B cell (primary cell): ENCODE data around the gene ADAMTS19. TPM values are rescaled to one million over a fixed set of nuclear protein-coding genes. Genes with fewer than 3 reads are reported as not detected.

Experiments
- ATAC-seq: fragments of 200-7000 bp; cut with Tn5 transposase; one replicate; pipeline ENCODE4 v1.10.0; 2021; ENCODE audit warnings: low read depth, mild to moderate bottlenecking, moderate number of reproducible peaks, moderate library complexity
- CTCF ChIA-PET: fragments of 350-600 bp; sonication (Branson Sonifier 250); formaldehyde crosslinking; loops from one replicate; lab custom pipeline; 2021; ENCODE audit warnings: antibody characterized with exemption, inconsistent platforms; lab: Charles Lee
- POLR2A ChIA-PET: fragments of 350-600 bp; sonication (Branson Sonifier 250); formaldehyde crosslinking; loops from one replicate; lab custom pipeline; 2021; ENCODE audit warnings: antibody characterized with exemption; lab: Charles Lee
- DNase-seq: peaks from one replicate; pipeline ENCODE4 v3.0.0; 2013
- H2AFZ ChIP-seq: 2 replicates; pipeline ENCODE4 v1.6.1; 2012; ENCODE audit warnings: mild to moderate bottlenecking, low read depth, low read length; ENCODE audit not compliant: insufficient read depth, poor library complexity, severe bottlenecking
- H3K27ac ChIP-seq, 2 donors: 1 replicate in 1 of 2; 2 replicates in 1 of 2; pipeline ENCODE4 v1.5.1; 2012 to 2013; ENCODE audit warnings: low read length in 2 of 2, mild to moderate bottlenecking in 2 of 2, moderate library complexity in 1 of 2
- H3K27me3 ChIP-seq, 4 experiments: fragments of 200-600 bp in 1 of 4; sonication (generic) in 1 of 4; replicated peaks in 1 of 4; 1 replicate in 2 of 4; 2 replicates in 2 of 4; pipeline versions ENCODE4 v1.6.1 to v1.7.0; 2013 to 2016; ENCODE audit warnings: low read length in 3 of 4, mild to moderate bottlenecking in 2 of 4, mixed read lengths in 1 of 4, moderate library complexity in 1 of 4; ENCODE audit not compliant: insufficient read depth in 4 of 4, control insufficient read depth in 3 of 4; ENCODE audit errors: control extremely low read depth in 1 of 4
- H3K36me3 ChIP-seq, 2 experiments: replicated peaks in 1 of 2; 1 replicate in 1 of 2; 2 replicates in 1 of 2; pipeline versions ENCODE4 v1.6.1 to v1.7.1; 2013; ENCODE audit warnings: low read length in 1 of 2; ENCODE audit not compliant: insufficient read depth in 2 of 2, control insufficient read depth in 1 of 2; ENCODE audit errors: control extremely low read depth in 1 of 2, extremely low read depth in 1 of 2
- H3K4me1 ChIP-seq, 2 donors: fragments of 200-600 bp in 1 of 2; sonication (generic) in 1 of 2; 1 replicate in 1 of 2; 2 replicates in 1 of 2; pipeline versions ENCODE4 v1.5.1 to v1.6.1; 2013 to 2017; ENCODE audit warnings: low read length in 2 of 2; ENCODE audit not compliant: control insufficient read depth in 2 of 2, insufficient read depth in 2 of 2
- H3K4me2 ChIP-seq: replicated peaks from 2 replicates; pipeline ENCODE3; 2012; ENCODE audit warnings: mild to moderate bottlenecking, low read depth, low read length; ENCODE audit not compliant: poor library complexity, severe bottlenecking
- H3K4me3 ChIP-seq, 5 experiments: fragments of 200-600 bp in 1 of 5; sonication (generic) in 1 of 5; 1 replicate in 3 of 5; 2 replicates in 2 of 5; pipeline versions ENCODE4 v1.5.1 to v1.7.0; 2011 to 2016; ENCODE audit warnings: low read length in 4 of 5, mild to moderate bottlenecking in 4 of 5, low read depth in 2 of 5, control low read depth in 1 of 5, moderate library complexity in 1 of 5; ENCODE audit not compliant: insufficient read depth in 1 of 5; ENCODE audit errors: control extremely low read depth in 1 of 5, extremely low read depth in 1 of 5
- H3K79me2 ChIP-seq: fragments of 200-600 bp; sonication (generic); one replicate; pipeline ENCODE4 v1.6.0; 2016; ENCODE audit warnings: low read length; ENCODE audit not compliant: control insufficient read depth, insufficient read depth
- H3K9ac ChIP-seq: fragments of 200-600 bp; sonication (generic); 2 replicates; pipeline ENCODE4 v1.6.1; 2017; ENCODE audit warnings: mild to moderate bottlenecking, low read length, moderate library complexity
- H3K9me3 ChIP-seq, 3 donors: one replicate each; pipeline versions ENCODE4 v1.6.1 to v1.7.1; 2013; ENCODE audit warnings: low read length in 2 of 3; ENCODE audit not compliant: control insufficient read depth in 2 of 3, insufficient read depth in 1 of 3; ENCODE audit errors: control extremely low read depth in 1 of 3
- H4K20me1 ChIP-seq: 2 replicates; pipeline ENCODE4 v1.6.0; 2012; ENCODE audit warnings: mild to moderate bottlenecking, low read length; ENCODE audit not compliant: insufficient read depth, control insufficient read depth, poor library complexity, severe bottlenecking
- H3K27ac Mint-ChIP-seq: one replicate; pipeline ENCODE4 v1.8.0; 2021; ENCODE audit warnings: mixed read lengths
- H3K27me3 Mint-ChIP-seq: one replicate; pipeline ENCODE4 v1.8.0; 2021; ENCODE audit warnings: mixed read lengths
- H3K4me1 Mint-ChIP-seq: one replicate; pipeline ENCODE4 v1.8.0; 2021; ENCODE audit warnings: mixed read lengths
- H3K4me3 Mint-ChIP-seq: one replicate; pipeline ENCODE4 v1.8.0; 2021; ENCODE audit warnings: mixed read lengths
- H3K9me3 Mint-ChIP-seq: one replicate; pipeline ENCODE4 v1.8.0; 2022; ENCODE audit warnings: mixed read lengths; ENCODE audit not compliant: insufficient read depth
- CTCF ChIP-seq: fragments of 200-600 bp; IDR thresholded peaks from one replicate; pipeline ENCODE4 v1.8.0; 2022; ENCODE audit warnings: antibody characterized with exemption, mild to moderate bottlenecking
- EZH2 ChIP-seq: IDR thresholded peaks from 2 replicates; pipeline ENCODE4 v1.6.1; 2012; ENCODE audit warnings: borderline replicate concordance, low read depth, mild to moderate bottlenecking, moderate library complexity, low read length; ENCODE audit not compliant: insufficient read depth, poor library complexity, severe bottlenecking
- WGBS: methylation state at CpG from one replicate; pipeline ENCODE4 v1.1.5; 2013; ENCODE audit warnings: missing lambda C conversion rate; ENCODE audit not compliant: insufficient coverage; 5-methylcytosine and 5-hydroxymethylcytosine counted together
- intact Hi-C: fragments of 100-400 bp; cut with micrococcal nuclease; formaldehyde crosslinking; loops from one replicate; pipeline ENCODE4 v1.10.0; 2022
- polyA plus RNA-seq: library from polyadenylated mRNA; depleted of rRNA; stranded (reverse); fragments of >200 nt; gene quantifications from 2 replicates; pipeline ENCODE4 v1.2.3, GENCODE V29; 2012
- total RNA-seq, 2 donors: library from RNA; stranded (reverse); fragments of 120-200 nt in 1 of 2; gene quantifications; 1 replicate in 1 of 2; 2 replicates in 1 of 2; pipeline versions ENCODE4 v1.2.3 to v1.2.4, GENCODE V29; 2013 to 2022

ADAMTS19 gene
- total and polyA plus RNA-seq, 2 donors (not counting 1 experiment from before 2014, with no cell fraction given) = not detected

GRCh38 chr5:129745997-129746396, 285.9 kb downstream of the ADAMTS19 start:
- H3K4me2 ChIP-seq = no peak overlapping the region
- DNase-seq (no peak), ATAC-seq (no peak)
- Mint-ChIP-seq H3K4me3 (no peak overlapping the region), H3K4me1 (no peaks in the 10 kb centered on the region), H3K9me3 (no peaks in the 10 kb centered on the region), H3K27me3 (no peaks in the 10 kb centered on the region), H3K27ac (no peak overlapping the region)
- POLR2A ChIA-PET = no interaction called here
- no peaks in the 10 kb centered on the region for H3K27me3 ChIP-seq
- no CpG with 5 or more reads among the region's 4 CpGs for WGBS
- no peaks in the 10 kb centered on the region for H3K4me1 ChIP-seq
- H3K27ac ChIP-seq = no peak overlapping the region
- no peak overlapping the region for H3K4me3 ChIP-seq
- CTCF ChIA-PET = no interaction called here
- H3K9ac ChIP-seq = no peak overlapping the region
- H3K79me2 ChIP-seq = no peaks in the 10 kb centered on the region
- H2AFZ ChIP-seq = no peak overlapping the region
- intact Hi-C loops = no loop called here
- H3K9me3 ChIP-seq = no peaks in the 10 kb centered on the region
- H4K20me1 ChIP-seq = no peaks in the 10 kb centered on the region
- TF ChIP-seq CTCF (no peak), EZH2 (no peak)
- H3K36me3 ChIP-seq = no peaks in the 10 kb centered on the region

- Mint-ChIP-seq H3K27ac (no peak overlapping the region), H3K4me3 (no peak overlapping the region), H3K27me3 (no peaks in the 10 kb centered on the region), H3K9me3 (no peaks in the 10 kb centered on the region), H3K4me1 (no peaks in the 10 kb centered on the region)
- DNase-seq (no peak), ATAC-seq (no peak)
- ChIA-PET POLR2A (no interaction called here), CTCF (no interaction called here)
- Histone ChIP-seq H4K20me1 (no peaks in the 10 kb centered on the region), H3K4me3 (no peak overlapping the region), H3K27ac (no peak overlapping the region), H3K79me2 (no peaks in the 10 kb centered on the region), H3K4me2 (no peak overlapping the region), H2AFZ (no peak overlapping the region), H3K9me3 (no peaks in the 10 kb centered on the region), H3K4me1 (no peaks in the 10 kb centered on the region), H3K36me3 (no peaks in the 10 kb centered on the region), H3K27me3 (no peaks in the 10 kb centered on the region), H3K9ac (no peak overlapping the region)
- TF ChIP-seq EZH2 = no peak
- WGBS = no CpG with 5 or more reads among the region's 2 CpGs
- intact Hi-C loops = no loop called here
These were observed 286.8 kb downstream of the ADAMTS19 start for GRCh38 chr5:129746876-129747275.
